ENCODE results near the gene DNAAF1.

- TF ChIP-seq CTCF (IDR thresholded peaks at IDR 0.05), result no peak
- no peak for TF ChIP-seq POLR2A (IDR thresholded peaks at IDR 0.05)
These were observed 62.8 kb downstream of the DNAAF1 start for GRCh38 chr16:84207879-84208278.

All from esophagus squamous epithelium (tissue), 4 donors.